ENCODE measurements around the gene SLC29A2.
A peak's percentile ranks its signal among the peaks of the same experiment; 100 is the strongest.
"Not testable (repeated sequence)": the region's sequence is repeated elsewhere in the genome, so short reads cannot be mapped to it uniquely, and the experiment has no call there.

Gene SLC29A2

DNA sequence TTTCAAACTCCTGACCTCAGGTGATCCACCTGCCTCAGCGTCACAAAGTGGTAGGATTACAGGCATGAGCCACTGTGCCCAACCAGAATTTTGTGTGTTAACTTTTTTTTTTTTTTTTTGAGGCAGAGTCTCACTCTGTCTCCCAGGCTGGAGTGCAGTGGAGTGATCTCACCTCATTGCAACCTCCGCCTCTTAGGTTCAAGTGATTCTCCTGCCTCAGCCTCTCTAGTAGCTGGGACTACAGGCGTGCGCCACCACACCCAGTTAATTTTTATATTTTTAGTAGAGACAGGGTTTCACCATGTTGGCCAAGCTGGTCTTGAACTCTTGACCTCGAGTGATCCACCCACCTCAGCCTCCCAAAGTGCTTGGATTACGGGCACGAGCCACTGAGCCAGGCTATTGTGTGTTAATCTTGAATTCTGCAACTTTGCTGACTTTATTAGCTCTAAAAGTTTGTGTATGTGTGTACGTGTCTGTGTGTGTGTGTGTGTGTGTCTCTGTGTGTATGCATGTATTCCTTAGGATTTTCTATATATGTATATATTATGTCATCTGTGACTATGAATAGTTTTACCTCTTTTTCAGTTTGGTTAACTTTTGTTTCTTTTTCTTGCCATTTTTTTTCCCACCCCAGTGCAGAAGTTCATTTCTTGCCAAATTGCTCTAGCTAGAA is 20.9 kb downstream of the SLC29A2 start:
- DNase-seq (ENCODE audit: low spot score); FAIRE-seq: not testable (repeated sequence)

DNA sequence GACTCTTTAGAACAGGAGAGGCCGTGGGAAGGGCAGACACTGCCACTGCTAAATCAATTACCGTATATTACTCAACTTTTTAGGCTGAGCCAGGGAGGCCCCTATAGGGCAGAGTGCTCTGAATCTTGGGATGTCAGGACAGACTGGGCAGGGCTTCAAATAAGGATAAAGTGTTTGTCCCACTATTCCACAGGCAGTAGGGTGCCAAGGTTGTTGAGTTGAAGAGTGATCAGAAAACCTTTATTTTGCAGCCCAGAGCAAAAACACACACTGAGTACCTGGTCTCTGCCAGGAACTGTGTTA is 22.5 kb downstream of the SLC29A2 start:
- DNase-seq (ENCODE audit: low spot score) (no peak), FAIRE-seq (no peak)

DNA sequence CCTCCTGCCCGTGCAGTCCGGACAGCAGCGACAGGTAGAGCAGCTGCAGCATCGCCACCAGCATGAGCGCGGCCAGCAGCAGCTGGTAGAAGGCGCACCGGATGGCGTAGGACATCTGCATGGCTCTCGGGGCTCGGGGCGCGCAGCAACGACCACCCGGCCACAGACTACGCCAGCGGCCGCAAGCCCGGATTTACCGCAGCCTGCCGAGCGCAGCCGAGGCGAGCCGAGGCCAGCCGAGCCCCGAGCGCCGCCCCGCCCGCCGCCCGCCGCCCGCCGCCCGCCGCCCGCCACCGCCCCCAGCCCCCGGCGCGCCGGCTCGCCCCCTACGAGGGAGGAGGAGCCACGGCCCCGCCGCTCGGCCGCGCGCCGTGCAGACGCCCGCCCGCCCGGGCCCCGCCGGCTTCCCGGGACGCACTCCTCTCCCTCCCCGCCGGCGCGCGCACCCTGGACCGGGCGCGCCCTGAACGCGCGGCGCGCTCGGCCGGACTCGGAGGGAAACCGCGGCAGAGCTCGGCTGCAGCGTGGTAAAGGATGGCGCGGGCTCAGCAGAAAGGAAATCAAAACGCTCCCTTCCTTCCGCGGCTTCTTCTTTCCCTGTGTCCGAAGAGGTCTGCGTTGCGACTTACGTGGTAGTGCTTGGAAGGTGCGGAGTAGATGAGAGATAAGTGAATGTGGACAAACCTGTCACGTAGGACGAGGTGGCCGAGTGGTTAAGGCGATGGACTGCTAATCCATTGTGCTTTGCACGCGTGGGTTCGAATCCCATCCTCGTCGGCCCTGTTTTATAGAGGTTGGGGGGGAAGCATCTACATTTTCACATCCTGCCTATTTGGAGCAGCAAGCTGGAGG is 23.9 kb downstream of the SLC29A2 start, which contains the start of gene B4GAT1:
TSS of gene B4GAT1 (minus strand) at position 205 of the 852 bp plus-strand sequence. CDS start at position 121, 84 bp downstream.
- DNase-seq (ENCODE audit: low spot score) (peak; percentile 88), FAIRE-seq (no peak)

DNA sequence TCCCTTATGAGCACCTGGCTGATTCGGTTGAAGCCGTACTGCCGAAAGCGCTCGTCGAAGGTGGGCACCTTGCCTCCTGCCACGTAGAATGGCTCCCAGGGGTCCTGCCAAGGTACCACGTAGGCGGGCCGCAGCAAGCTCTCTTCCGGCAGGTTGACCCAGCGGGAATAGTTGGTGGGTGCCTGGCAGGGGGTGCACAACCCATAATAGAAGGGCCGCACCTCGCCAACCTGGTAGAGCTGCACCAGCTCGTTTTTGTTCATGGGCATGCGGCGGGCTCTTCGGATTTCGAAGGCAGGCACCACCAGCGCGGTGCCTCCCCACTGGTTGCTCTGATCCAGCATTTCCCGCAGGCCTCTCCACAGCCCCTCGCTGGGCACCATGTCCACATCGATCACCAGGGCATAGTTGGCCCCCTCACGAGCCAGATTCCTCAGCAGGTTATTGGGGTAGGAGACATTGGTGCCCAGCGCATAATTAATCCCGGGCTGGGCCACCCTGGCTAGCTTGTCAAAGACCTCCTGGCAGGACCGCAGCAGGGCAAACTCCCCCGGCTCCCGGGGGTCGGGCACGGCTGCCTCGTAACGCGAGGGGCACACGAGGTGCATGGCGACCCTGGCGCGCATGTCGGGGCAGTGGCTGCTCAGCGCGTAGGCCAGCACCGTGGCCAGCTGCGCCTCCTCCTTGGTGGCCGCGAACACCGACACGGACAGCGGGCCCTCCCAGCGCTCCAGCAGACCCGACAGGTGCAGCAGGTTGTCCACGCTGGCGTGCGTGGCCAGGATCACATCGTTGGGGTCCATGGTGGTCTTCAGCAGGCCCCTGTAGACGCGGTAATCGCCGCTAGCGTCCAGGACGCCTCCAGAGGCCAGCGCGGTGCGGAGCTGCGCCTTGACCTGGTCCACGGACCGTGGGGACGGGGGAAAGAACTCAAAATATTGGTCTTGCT is 24.8 kb downstream of the SLC29A2 start:
- FAIRE-seq (no peak), DNase-seq (ENCODE audit: low spot score) (no peak)

DNA sequence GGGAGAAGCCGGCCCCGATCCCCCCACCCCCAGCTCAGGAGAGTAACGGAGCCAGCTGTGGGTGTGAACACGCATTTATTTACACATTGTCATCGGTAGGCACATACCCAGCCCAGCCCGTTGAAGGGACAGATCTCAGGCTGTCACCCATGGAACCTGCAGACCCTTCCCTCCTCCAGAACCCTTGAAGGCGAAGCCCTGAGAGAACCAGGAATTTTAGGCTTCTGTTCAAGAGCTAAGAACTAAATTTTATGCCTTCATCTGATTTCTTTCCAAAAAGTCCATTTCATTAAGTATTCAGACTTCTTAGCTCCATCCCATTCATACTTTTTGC is 26.3 kb downstream of the SLC29A2 start:
- DNase-seq (ENCODE audit: low spot score) = no peak
- FAIRE-seq = no peak

DNA sequence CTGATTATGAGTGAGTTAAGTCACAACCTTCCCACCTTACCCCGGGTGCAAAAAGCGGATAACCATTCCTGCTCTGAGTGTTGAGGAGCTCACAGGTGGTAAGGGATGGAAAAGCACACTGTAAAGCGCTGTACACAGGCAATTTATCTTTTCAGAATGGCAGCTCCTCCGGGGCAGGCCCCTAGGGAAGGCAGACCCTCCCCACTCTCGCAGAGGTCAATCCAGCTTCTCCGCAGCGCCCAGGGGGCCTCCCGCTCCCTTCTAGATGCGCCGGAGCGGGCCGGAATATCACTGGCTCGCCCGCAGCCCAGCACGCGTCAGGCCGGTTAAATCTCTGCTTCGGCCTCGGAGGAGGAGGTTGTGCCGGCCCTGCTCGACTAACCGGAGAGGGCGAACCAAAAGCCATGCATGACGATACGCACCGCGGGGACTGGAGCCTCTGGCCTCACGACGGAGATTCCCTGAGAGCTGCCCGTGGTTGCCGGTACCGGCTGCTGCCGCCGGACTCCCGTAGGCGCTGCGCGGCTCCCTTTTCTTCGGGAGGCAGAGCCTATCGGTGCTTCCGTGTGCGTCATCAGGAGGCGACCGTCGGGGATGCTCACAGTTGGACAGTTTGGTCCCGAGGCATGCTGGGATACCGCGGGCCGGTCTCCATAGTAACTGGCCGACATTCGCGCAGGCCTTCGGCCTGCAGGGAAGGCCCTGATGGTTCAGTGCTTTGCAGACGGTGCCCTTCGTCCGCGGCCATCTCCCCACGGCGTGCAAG is 26.8 kb downstream of the SLC29A2 start, which contains the start of gene BRMS1:
TSS of gene BRMS1 (minus strand) at position 555 of the 766 bp plus-strand sequence. CDS start 2,870 bp downstream, outside the sequence.
- FAIRE-seq (no peak), DNase-seq (ENCODE audit: low spot score) (peak; percentile 89)

DNA sequence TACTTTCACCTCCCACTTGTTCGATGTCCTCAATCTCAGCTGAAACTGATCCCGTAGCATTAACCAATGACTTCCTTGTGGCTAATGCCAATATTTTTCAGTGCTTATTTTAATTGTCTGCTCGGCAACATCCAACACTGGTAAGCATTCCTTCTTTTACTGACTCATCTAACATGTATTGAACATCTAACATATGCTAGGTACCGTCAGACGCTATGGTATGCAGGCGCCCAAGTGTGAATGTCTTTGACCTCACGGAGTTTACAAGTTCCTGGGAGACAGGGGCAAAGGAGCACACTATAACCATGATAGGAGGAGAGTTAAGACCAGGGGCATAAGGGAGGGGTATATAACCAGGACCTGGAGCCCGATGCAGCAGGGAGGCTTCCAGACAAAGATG is 28.4 kb downstream of the SLC29A2 start:
- no peak for FAIRE-seq
- DNase-seq (ENCODE audit: low spot score) = no peak

DNA sequence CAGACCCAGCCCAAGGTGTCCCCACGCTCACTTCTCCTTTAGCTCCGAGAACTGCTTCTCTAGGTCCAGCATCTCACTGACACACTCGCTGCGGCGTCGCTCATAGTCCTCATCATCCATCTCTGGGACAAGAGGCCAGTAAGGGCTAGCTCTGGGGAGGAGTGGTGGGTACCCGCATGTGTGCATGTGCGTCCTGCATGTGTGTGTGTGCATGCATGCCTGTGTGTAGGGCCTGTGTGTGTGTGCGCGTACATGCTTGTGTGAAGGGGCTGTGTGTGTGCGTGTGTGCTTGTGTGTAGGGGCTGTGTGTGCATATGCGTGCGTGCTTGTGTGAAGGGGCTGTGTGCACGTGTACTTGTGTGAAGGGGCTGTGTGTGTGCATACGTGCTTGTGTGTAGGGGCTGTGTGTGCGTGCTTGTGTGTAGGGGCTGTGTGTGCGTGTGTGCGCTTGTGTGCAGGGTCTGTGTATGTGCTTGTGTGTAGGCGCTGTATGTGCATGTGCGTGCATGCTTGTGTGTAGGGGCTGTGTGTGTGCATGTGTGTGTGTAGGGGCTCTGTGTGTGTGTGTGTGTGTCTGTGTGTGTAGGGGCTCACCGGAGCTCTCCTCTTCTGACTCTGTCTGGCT is 29.9 kb downstream of the SLC29A2 start:
- FAIRE-seq (no peak), DNase-seq (ENCODE audit: low spot score) (no peak)

DNA sequence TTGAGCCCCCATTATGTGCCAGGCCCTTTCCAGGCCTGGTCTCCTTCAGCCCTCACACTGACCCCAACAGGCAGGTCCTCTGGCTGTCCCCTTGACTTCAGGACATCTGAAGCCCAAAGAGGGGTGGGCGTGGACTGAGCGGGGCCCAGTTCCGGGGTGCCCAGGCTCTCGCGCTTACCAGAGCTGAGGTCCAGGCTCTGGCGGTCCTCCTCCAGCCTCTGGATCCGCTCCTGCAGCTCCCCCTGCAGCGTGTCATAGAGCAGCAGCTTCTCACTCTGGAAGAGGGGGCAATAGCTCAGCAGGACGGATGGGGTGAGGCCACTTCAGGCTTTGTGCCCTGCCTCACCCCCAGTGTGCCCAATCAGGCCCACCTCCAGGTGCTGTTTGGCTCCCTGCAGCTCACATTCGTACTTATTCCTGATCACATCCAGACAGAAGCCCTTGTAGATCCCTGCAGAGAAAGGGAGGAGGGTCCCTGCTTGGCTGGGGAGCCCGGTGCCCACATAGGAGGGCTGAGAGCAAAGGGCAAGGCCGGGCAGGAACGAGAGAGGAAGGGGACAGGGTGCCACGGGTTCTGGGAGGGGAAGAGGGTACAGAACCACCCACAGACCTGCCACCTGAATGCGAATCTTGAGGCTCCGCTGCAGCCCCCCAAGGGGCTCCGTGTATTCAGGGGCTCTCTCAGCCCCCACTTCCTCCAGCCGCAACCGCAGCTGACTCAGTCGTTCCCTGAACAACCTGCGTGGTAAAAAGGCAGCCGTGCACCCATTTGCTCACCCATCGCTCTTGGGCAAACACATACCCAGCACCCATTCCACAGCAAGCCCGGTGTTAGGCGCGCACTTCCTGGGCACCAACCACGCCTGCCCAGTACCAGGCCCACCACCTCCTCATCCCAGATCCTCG is 30.7 kb downstream of the SLC29A2 start:
- DNase-seq (ENCODE audit: low spot score) = no peak
- no peak for FAIRE-seq

DNA sequence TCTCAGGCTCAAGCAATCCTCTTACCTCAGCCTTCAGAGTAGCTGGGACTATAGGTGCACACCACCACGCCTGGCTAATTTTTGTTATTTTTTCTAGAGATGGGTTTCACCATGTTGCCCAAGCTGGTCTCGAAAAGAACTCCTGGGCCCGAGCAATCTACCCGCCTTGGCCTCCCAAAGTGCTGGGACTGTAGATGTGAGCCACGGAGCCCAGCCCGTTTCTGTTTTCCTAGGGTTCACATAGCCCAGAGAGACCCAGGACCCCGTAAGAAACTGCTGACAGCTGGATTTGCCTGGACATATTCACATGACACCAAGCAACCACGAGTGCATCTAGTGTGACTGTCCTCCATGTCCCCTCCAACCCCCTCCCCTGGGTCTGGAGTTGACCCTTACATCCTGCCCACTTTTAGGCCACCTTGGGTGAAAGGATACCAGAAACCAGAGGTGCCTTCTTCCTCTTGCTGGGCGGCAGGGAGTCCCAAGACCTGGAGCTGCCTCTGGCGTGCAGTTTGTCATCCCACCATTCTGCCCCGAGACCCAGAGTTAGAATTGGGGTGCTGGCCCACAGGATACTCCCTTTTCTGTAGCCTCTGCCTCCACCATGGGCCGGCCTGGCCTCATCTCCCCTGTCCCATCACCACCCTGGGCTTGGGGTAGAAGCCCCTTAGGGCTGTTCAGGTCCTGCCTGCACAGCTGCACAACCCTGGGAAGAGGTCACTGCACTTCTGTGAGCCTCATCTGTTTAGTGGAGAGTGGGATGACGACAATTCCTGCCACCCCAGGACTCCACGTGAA is 31.7 kb downstream of the SLC29A2 start:
- no peak for DNase-seq (ENCODE audit: low spot score)
- FAIRE-seq = no peak

DNA sequence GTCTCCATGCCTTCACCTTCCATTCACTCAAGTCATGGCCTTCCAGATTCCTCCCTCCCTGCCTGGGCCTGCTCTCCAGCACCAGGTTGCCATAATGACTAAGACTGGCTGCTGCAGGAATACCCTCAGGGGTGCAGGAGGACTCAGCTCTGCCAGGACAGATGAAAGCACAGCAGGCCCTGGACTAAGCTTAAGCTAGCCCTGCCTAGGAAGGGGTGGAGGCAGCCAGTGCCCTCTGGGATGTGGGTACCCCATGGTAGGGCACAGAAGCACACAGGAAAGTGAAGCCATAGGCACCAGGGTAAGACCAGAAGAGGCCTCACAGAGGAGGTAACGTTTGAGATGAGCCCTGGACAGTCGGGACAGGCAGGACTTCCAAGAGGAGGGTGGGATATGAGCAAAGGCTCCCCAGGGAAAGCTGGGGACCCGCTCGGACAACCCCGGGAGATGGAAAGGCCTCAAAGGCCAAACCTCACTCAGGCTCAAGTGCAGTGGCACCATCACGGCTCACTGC is 32.3 kb downstream of the SLC29A2 start:
- DNase-seq (ENCODE audit: low spot score) (no peak), FAIRE-seq (no peak)

DNA sequence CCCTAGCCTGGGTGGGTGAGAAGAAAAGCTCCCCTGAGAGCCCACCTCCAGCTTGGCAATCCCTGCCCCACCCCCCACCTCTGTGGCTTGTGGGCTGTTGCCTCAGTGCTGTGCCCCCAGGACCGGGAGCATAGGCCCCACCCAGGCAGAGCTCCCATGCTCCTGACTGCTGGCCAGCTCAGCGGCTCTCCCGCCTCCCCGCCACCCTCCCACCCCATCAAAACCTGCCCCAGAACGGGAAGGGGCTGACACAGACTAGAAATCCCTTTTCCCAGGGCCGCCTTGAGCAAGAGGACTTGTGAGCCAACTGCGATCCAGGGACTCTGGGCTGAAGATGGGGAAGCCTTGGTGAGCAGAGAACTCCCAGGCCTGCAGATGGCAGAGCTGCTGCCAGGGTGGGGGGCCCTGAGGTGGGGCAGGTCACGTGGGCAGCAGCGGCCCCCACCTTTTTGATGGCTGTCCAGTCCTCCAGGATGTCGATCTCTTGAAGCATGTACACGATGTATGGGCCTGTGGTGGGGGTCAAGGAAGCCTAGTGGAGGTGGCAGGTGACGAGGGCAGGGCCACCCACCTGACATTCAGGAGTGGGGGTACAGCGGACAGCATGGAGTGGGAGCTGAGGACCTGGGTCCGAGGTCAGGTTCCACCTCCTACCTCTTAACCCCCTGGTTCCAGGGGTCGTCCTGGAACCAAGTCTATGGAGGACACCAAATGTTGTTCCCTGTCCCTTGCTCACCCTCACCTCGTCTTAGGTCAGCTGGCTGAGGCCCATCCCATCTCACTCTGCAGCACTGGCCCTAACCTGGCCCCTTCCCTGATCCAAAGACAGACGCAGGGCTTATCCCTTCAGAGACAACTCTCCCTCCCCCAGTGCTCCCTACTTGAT is 33.0 kb downstream of the SLC29A2 start:
- FAIRE-seq (no peak), DNase-seq (ENCODE audit: low spot score) (no peak)

DNA sequence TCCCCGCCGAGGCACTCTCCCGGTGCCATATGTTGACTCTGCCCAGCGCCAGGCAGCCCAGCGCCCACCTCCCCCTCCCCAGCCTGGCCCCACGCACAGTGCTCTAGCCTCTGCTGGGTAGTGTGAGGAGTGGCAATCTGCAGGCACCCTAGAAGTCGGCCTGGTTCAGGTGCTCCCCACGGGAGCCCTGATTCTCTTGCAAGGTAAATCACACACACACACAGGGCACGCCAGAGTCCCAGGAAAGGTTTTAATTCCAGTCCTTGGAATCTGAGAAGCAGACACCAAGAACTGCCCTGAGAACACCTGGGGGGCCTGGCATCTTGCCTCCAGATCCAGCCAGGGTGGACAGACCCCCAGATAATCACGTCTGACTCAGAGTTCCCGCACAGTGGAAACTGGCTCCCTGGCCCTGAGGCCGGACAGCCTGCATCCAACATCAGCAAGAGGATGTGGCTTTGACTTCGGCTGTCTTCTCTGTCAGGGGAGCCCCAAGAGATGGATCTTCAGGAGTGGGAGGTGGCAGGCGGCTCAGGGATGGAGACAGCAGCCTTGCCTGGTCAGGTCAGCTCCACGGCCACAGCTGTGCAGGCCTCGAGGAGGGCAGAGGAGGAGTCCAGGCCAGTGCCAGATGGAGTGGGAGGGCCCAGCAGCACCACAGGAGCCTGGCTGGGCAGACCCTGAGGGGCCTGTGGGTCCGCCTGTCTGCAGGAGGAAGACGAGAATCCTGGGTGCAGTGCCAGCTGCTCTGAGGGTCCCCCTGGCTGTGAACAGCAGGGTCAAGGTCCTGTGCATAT is 34.3 kb downstream of the SLC29A2 start:
- DNase-seq (ENCODE audit: low spot score) (peak; percentile 14), FAIRE-seq (no peak)

DNA sequence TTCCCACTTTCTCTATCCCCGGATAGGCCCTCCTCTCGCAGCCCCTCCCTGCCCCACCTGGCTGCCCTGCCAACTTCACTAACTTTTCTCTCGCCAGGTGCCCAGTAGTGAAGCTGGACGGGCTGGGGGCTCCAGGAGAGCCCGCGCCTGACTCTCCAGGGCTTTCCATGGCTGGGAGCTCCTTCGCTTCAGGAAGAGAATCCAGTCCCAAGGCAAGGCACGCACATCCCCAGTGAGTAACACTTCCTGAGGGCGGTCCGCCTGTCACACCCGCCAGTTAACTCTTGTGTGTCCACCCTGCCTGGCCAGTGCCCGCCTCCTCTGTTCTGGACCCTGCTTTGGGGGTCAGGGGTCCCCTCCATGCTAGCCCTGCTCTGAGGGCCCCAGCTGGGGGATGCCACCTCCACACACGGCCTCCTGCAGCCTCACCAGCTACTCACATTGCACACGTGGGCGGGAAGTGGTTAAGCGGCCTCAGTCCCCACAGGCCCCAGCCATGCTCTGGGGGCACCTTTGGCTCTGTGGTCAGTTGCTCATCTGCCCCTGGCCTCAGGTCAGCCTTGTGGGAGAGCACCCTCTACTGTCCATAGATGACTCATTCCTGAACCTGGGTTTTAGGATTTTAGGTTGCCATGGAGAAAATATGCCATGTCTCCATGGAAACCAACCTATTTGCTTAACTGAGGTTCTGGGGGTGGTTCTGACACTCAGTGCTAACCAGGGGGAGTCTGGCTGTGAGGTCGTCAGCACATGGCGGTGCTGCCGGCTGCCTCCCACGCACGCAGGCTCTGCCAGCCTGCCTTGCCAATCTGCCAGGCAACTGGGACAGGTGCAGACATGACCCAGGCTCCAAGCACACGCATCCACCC is 35.1 kb downstream of the SLC29A2 start, which contains the start of gene RIN1:
TSS of gene RIN1 (minus strand) at position 201 of the 869 bp plus-strand sequence. CDS start at position 169, 32 bp downstream.
- FAIRE-seq (peak; percentile 91), DNase-seq (ENCODE audit: low spot score) (peak; percentile 99)

DNA sequence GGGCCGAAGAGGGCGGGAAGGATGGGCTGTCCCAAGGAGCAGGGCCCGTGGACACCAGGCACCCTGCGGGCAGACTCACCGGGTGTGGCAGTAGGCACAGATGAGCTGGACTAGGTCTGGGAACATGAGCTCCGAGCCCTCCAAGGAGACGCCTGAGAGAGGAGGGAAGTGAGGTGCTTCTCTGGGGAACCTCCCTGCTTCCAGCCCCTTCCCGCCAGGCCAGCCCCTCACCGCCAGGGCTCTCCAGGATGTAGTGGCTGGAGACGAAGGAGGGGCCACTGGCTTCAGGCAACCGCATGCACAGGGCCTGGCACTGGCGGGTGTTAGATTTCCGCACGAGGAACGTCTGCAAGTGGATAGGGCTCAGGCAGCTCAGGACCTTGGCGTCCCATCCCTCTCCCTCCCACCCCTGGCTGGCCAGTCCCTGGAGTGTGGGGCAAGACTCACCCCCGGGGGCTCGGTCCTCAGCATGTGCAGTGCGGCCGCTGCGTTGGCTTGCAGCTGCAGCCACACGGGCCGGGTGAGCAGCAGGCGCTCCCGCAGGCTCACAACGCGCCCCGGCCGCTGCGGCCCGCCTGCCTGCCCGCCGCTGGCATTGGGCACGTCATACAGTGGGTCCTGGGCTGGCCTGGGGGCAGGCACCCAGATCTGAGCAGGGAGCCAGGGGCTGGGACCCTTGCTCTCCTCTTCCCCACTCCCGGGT is 35.9 kb downstream of the SLC29A2 start:
- FAIRE-seq (no peak), DNase-seq (ENCODE audit: low spot score) (peak; percentile 47)

All from RCC 7860 (cell line).